ENCODE measurements around the gene CHD6.

The CHD6 gene

GRCh38 chr20:41501376-41501775, 116.8 kb downstream of the CHD6 start:
- no peak for DNase-seq

GRCh38 chr20:41499961-41500725, 118.0 kb downstream of the CHD6 start:
- DNase-seq, result no peak

GRCh38 chr20:41499064-41499463, 119.1 kb downstream of the CHD6 start:
- no peak for DNase-seq

- DNase-seq, result no peak
Measured at GRCh38 chr20:41497186-41497895, 120.8 kb downstream of the CHD6 start.

- DNase-seq, result no peak
Measured at GRCh38 chr20:41494451-41494850, 123.7 kb downstream of the CHD6 start.

- no peak for DNase-seq
Measured at GRCh38 chr20:41483553-41483930, 134.6 kb downstream of the CHD6 start.

GRCh38 chr20:41482647-41483552, 135.3 kb downstream of the CHD6 start:
- no peak for DNase-seq

GRCh38 chr20:41480054-41480770, 138.0 kb downstream of the CHD6 start:
- no peak for DNase-seq

- no peak for DNase-seq
Measured at GRCh38 chr20:41479113-41479512, 139.1 kb downstream of the CHD6 start.

GRCh38 chr20:41478026-41478425, 140.2 kb downstream of the CHD6 start:
- no peak for DNase-seq

- DNase-seq, result no peak
Measured at GRCh38 chr20:41476446-41476845, 141.7 kb downstream of the CHD6 start.

- no peak for DNase-seq
Measured at GRCh38 chr20:41476013-41476441, 142.2 kb downstream of the CHD6 start.

GRCh38 chr20:41475503-41475902, 142.7 kb downstream of the CHD6 start:
- DNase-seq, result no peak

GRCh38 chr20:41470362-41471095, 147.6 kb downstream of the CHD6 start:
- no peak for DNase-seq

GRCh38 chr20:41469868-41470267, 148.3 kb downstream of the CHD6 start:
- no peak for DNase-seq

- no peak for DNase-seq
Measured at GRCh38 chr20:41468994-41469600, 149.1 kb downstream of the CHD6 start.

- no peak for DNase-seq
Measured at GRCh38 chr20:41467690-41468089, 150.5 kb downstream of the CHD6 start.

- no peak for DNase-seq
Measured at GRCh38 chr20:41467220-41467619, 151.0 kb downstream of the CHD6 start.

- no peak for DNase-seq
Measured at GRCh38 chr20:41463567-41463966, 154.6 kb downstream of the CHD6 start.

GRCh38 chr20:41462372-41463161, 155.6 kb downstream of the CHD6 start:
- no peak for DNase-seq

- no peak for DNase-seq
Measured at GRCh38 chr20:41458761-41459160, 159.4 kb downstream of the CHD6 start.
